Neural progenitor cell (in vitro differentiated cells): Measurements from ENCODE around the gene PBLD. TPM values are rescaled to one million over a fixed set of nuclear protein-coding genes. Genes with fewer than 3 reads are reported as not detected.
"Not testable (repeated sequence)": the region's sequence is repeated elsewhere in the genome, so short reads cannot be mapped to it uniquely, and the experiment has no call there.

Source experiments
- DNase-seq: peaks from one replicate; pipeline ENCODE4 v3.0.0-alpha.2; 2016; ENCODE audit warnings: low spot score
- H2AFZ ChIP-seq: fragments of 200-600 bp; sonication (generic); replicated peaks from 2 replicates; pipeline ENCODE4 v1.6.1; 2016; ENCODE audit warnings: antibody characterized with exemption
- H3F3A ChIP-seq: fragments of 200-600 bp; sonication (generic); 2 replicates; pipeline ENCODE4 v1.6.1; 2016; ENCODE audit warnings: antibody characterized with exemption, low read depth
- H3K27ac ChIP-seq: fragments of 200-600 bp; sonication (generic); 2 replicates; pipeline ENCODE4 v1.5.1; 2016; ENCODE audit warnings: mild to moderate bottlenecking
- H3K27me3 ChIP-seq: fragments of 200-600 bp; sonication (generic); 2 replicates; pipeline ENCODE4 v1.6.1; 2016; ENCODE audit warnings: mild to moderate bottlenecking, moderate library complexity
- H3K36me3 ChIP-seq: fragments of 200-600 bp; sonication (generic); 2 replicates; pipeline ENCODE4 v1.5.1; 2016
- H3K4me1 ChIP-seq: fragments of 200-600 bp; sonication (generic); 2 replicates; pipeline ENCODE4 v1.6.1; 2016; ENCODE audit warnings: mixed run types
- H3K4me2 ChIP-seq: fragments of 200-600 bp; sonication (generic); 2 replicates; pipeline ENCODE4 v1.6.1; 2016
- H3K4me3 ChIP-seq: fragments of 200-600 bp; sonication (generic); 2 replicates; pipeline ENCODE4 v1.5.1; 2016
- H3K79me2 ChIP-seq: fragments of 200-600 bp; sonication (generic); 2 replicates; pipeline ENCODE4 v1.6.1; 2016; ENCODE audit warnings: low read depth
- H3K9ac ChIP-seq: fragments of 200-600 bp; sonication (generic); 2 replicates; pipeline ENCODE4 v1.6.1; 2016
- H3K9me3 ChIP-seq: fragments of 200-600 bp; sonication (generic); 2 replicates; pipeline ENCODE4 v1.5.1; 2016; ENCODE audit warnings: low read depth
- H4K20me1 ChIP-seq: fragments of 200-600 bp; sonication (generic); 2 replicates; pipeline ENCODE4 v1.6.1; 2016; ENCODE audit warnings: low read depth
- H3K27ac Mint-ChIP-seq: 3 replicates; pipeline ENCODE4 v1.8.0; 2021; ENCODE audit warnings: mixed read lengths
- H3K27me3 Mint-ChIP-seq: 2 replicates; pipeline ENCODE4 v1.8.0; 2022; ENCODE audit warnings: low read depth, mild to moderate bottlenecking, inconsistent platforms, moderate library complexity, mixed read lengths; ENCODE audit not compliant: insufficient read depth
- H3K36me3 Mint-ChIP-seq: 3 replicates; pipeline ENCODE4 v1.8.0; 2021; ENCODE audit warnings: mixed read lengths
- H3K4me1 Mint-ChIP-seq: 3 replicates; pipeline ENCODE4 v1.8.0; 2021; ENCODE audit warnings: mixed read lengths
- H3K4me3 Mint-ChIP-seq: 3 replicates; pipeline ENCODE4 v1.8.0; 2021; ENCODE audit warnings: mild to moderate bottlenecking, moderate library complexity, mixed read lengths
- H3K9me3 Mint-ChIP-seq: 3 replicates; pipeline ENCODE4 v1.8.0; 2020; ENCODE audit warnings: mixed read lengths
- CTCF ChIP-seq: fragments of 200-600 bp; sonication (generic); IDR thresholded peaks from 2 replicates; pipeline ENCODE4 v1.5.1; 2017; ENCODE audit warnings: antibody characterized with exemption, mild to moderate bottlenecking
- EZH2 ChIP-seq: fragments of 200-600 bp; sonication (generic); IDR thresholded peaks from 2 replicates; pipeline ENCODE4 v1.6.1; 2017; ENCODE audit warnings: antibody characterized with exemption, mild to moderate bottlenecking, moderate library complexity
- EZH2phosphoT487 ChIP-seq: fragments of 200-600 bp; sonication (generic); IDR thresholded peaks from 2 replicates; pipeline ENCODE4 v1.6.1; 2017; ENCODE audit warnings: antibody characterized with exemption
- total RNA-seq: library from RNA; depleted of rRNA; stranded (reverse); fragments of >200 nt; gene quantifications from 2 replicates; pipeline ENCODE4 v1.2.3, GENCODE V29; 2015; ENCODE audit warnings: low replicate concordance

Gene PBLD
- total RNA-seq, 1 donor from 2014 or later, result 5.8 TPM

DNA sequence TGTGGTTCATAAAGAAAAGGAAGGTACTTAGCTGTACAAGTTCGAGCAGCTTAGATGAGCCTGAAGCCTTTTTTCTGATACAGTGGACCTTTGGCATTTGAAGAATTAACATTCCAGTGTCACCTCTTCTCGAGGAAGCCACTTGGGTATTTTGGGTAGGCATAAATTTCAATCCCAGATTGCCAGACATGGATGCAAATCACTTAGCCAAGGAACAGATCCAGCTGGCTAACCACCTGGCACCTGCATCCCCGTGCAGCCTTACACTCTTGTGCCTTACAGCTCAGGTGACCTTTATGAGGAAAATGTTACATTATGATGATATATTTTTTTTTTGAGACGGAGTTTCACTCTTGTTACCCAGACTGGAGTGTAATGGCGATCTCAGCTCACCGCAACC is 84.8 kb downstream of the PBLD start:
- Histone ChIP-seq H2AFZ (no peak overlapping the region), H3K9me3 (no peaks in the 10 kb centered on the region), H3K4me2 (no peak overlapping the region), H3K79me2 (no peaks in the 10 kb centered on the region), H3K4me3 (no peak overlapping the region), H3F3A (peaks cover 25% of the 10 kb centered on the region), H3K4me1 (peaks cover 24% of the 10 kb centered on the region), H3K27me3 (no peaks in the 10 kb centered on the region), H3K36me3 (no peaks in the 10 kb centered on the region), H3K9ac (no peak overlapping the region), H4K20me1 (no peaks in the 10 kb centered on the region), H3K27ac (no peak overlapping the region)
- Mint-ChIP-seq H3K4me3 (no peak overlapping the region), H3K4me1 (peaks cover 14% of the 10 kb centered on the region), H3K27ac (no peak overlapping the region), H3K9me3 (peaks cover 2% of the 10 kb centered on the region), H3K27me3 (peaks cover 8% of the 10 kb centered on the region), H3K36me3 (no peaks in the 10 kb centered on the region)
- TF ChIP-seq EZH2phosphoT487, result no peak
- no peak for TF ChIP-seq EZH2
- no peak for TF ChIP-seq CTCF
- no peak for DNase-seq

GRCh38 chr10:68246397-68246796 is 86.3 kb downstream of the PBLD start:
- H3K36me3 Mint-ChIP-seq, H3K4me2 ChIP-seq, H3K9me3 ChIP-seq, H2AFZ ChIP-seq, H4K20me1 ChIP-seq, H3K4me3 ChIP-seq, DNase-seq, H3F3A ChIP-seq, H3K9me3 Mint-ChIP-seq, H3K27me3 Mint-ChIP-seq, H3K79me2 ChIP-seq, H3K9ac ChIP-seq, H3K27ac Mint-ChIP-seq, H3K4me1 Mint-ChIP-seq, H3K27me3 ChIP-seq, H3K36me3 ChIP-seq, H3K27ac ChIP-seq, H3K4me3 Mint-ChIP-seq, H3K4me1 ChIP-seq: not testable (repeated sequence)

DNA sequence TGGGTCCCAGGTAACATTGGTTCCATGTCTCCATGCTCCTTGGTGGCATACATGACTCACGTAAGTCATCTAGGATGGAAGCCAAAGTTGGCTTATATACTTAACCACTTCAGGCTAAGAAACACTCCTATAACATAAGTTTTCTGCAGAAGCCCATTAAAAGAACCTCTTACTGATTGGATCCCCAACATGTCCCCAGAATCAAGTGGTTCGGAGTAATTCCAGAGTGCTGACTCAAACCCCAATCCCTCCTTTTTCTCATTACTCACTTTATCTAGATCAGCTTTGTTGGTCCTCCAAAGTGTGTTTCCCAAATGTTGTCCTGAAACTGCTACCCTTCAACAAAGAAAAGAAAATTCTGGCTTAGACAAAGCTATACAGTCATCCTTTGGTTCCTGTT is 90.7 kb downstream of the PBLD start:
- H3K9me3 Mint-ChIP-seq, result no peaks in the 10 kb centered on the region
- H3K4me3 Mint-ChIP-seq, result no peak overlapping the region
- Histone ChIP-seq H3K9ac (no peak overlapping the region), H3K27ac (no peak overlapping the region), H2AFZ (no peak overlapping the region), H3K4me1 (peaks cover 7% of the 10 kb centered on the region), H3K79me2 (no peaks in the 10 kb centered on the region), H3F3A (no peaks in the 10 kb centered on the region), H3K27me3 (no peaks in the 10 kb centered on the region), H3K4me3 (no peak overlapping the region), H3K9me3 (no peaks in the 10 kb centered on the region), H3K4me2 (no peak overlapping the region), H3K36me3 (no peaks in the 10 kb centered on the region), H4K20me1 (no peaks in the 10 kb centered on the region)
- H3K36me3 Mint-ChIP-seq, result no peaks in the 10 kb centered on the region
- peaks cover 2% of the 10 kb centered on the region for H3K27me3 Mint-ChIP-seq
- no peak for TF ChIP-seq EZH2
- TF ChIP-seq EZH2phosphoT487, result no peak
- no peak for TF ChIP-seq CTCF
- peaks cover 4% of the 10 kb centered on the region for H3K4me1 Mint-ChIP-seq
- H3K27ac Mint-ChIP-seq, result no peak overlapping the region
- no peak for DNase-seq

DNA sequence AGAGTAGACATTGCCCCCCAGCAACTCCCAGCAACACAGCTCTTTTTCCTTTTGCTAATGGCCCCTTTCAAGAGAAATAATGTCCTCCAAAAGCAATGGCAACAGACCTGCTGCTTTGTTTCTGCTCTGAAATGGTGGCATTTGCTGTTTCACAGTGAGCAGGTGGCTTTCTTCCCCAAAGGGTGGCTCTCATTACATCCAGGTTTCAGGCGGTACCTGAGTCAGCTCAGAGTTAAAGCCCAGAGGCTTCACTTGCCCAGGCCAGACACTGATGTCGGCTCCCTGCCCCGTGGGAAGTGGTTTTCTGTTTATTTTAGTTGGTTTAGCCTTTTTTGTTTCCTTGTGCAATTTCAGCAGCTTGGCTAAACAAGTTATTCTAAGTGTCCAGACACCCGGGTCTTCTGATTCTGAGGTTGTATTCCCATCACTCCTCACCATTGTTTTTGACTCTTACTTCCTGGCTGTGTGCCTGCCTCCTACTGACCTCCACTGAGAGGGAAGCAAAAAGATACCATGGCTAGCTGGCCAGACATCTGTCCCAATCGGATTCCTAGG is 93.1 kb downstream of the PBLD start:
- Histone ChIP-seq H3K4me3 (no peak overlapping the region), H3F3A (no peaks in the 10 kb centered on the region), H3K9ac (no peak overlapping the region), H3K27me3 (no peaks in the 10 kb centered on the region), H3K27ac (no peak overlapping the region), H3K9me3 (no peaks in the 10 kb centered on the region), H3K4me1 (peaks cover 7% of the 10 kb centered on the region), H2AFZ (peak overlapping the region; percentile 65), H3K4me2 (no peak overlapping the region), H3K79me2 (no peaks in the 10 kb centered on the region), H3K36me3 (no peaks in the 10 kb centered on the region), H4K20me1 (no peaks in the 10 kb centered on the region)
- Mint-ChIP-seq H3K27ac (no peak overlapping the region), H3K4me3 (no peak overlapping the region), H3K9me3 (no peaks in the 10 kb centered on the region), H3K36me3 (no peaks in the 10 kb centered on the region), H3K4me1 (peaks cover 4% of the 10 kb centered on the region), H3K27me3 (peaks cover 2% of the 10 kb centered on the region)
- no peak for TF ChIP-seq CTCF
- TF ChIP-seq EZH2phosphoT487, result no peak
- TF ChIP-seq EZH2, result no peak
- DNase-seq, result no peak
